SJCRH30 (cell line): ENCODE results near the gene GOLGB1. TPM values are rescaled to one million over a fixed set of nuclear protein-coding genes. Genes with fewer than 3 reads are reported as not detected.
"Not testable (repeated sequence)": the region's sequence is repeated elsewhere in the genome, so short reads cannot be mapped to it uniquely, and the experiment has no call there.

Source experiments
- DNase-seq, 2 experiments: peaks; one replicate each; pipeline ENCODE4 v3.0.0-alpha.2; 2015 to 2020
- H3K27ac ChIP-seq: fragments of 250-450 bp; sonication (Bioruptor Pico); 2 replicates; pipeline ENCODE4 v1.5.1; 2020; ENCODE audit warnings: mild to moderate bottlenecking, moderate library complexity
- H3K27me3 ChIP-seq: fragments of 250-450 bp; sonication (Bioruptor Pico); 2 replicates; pipeline ENCODE4 v1.5.1; 2020; ENCODE audit warnings: mild to moderate bottlenecking, moderate library complexity
- H3K36me3 ChIP-seq: fragments of 250-450 bp; sonication (Bioruptor Pico); 2 replicates; pipeline ENCODE4 v1.5.1; 2020; ENCODE audit warnings: mild to moderate bottlenecking, moderate library complexity
- H3K4me1 ChIP-seq: fragments of 250-450 bp; sonication (Bioruptor Pico); 2 replicates; pipeline ENCODE4 v1.5.1; 2020; ENCODE audit warnings: mild to moderate bottlenecking, moderate library complexity
- H3K4me3 ChIP-seq: fragments of 250-450 bp; sonication (Bioruptor Pico); 2 replicates; pipeline ENCODE4 v1.5.1; 2020; ENCODE audit warnings: mild to moderate bottlenecking, moderate library complexity
- H3K9me3 ChIP-seq: fragments of 250-450 bp; sonication (Bioruptor Pico); replicated peaks from 2 replicates; pipeline ENCODE4 v1.5.1; 2020; ENCODE audit warnings: mild to moderate bottlenecking, moderate library complexity
- total RNA-seq: library from RNA; depleted of rRNA; stranded (reverse); fragments of >200 nt; shearing (Covaris generic); gene quantifications from 2 replicates; pipeline ENCODE4 v1.2.3, GENCODE V29; 2014; rRNA removed

The GOLGB1 gene, protein sequence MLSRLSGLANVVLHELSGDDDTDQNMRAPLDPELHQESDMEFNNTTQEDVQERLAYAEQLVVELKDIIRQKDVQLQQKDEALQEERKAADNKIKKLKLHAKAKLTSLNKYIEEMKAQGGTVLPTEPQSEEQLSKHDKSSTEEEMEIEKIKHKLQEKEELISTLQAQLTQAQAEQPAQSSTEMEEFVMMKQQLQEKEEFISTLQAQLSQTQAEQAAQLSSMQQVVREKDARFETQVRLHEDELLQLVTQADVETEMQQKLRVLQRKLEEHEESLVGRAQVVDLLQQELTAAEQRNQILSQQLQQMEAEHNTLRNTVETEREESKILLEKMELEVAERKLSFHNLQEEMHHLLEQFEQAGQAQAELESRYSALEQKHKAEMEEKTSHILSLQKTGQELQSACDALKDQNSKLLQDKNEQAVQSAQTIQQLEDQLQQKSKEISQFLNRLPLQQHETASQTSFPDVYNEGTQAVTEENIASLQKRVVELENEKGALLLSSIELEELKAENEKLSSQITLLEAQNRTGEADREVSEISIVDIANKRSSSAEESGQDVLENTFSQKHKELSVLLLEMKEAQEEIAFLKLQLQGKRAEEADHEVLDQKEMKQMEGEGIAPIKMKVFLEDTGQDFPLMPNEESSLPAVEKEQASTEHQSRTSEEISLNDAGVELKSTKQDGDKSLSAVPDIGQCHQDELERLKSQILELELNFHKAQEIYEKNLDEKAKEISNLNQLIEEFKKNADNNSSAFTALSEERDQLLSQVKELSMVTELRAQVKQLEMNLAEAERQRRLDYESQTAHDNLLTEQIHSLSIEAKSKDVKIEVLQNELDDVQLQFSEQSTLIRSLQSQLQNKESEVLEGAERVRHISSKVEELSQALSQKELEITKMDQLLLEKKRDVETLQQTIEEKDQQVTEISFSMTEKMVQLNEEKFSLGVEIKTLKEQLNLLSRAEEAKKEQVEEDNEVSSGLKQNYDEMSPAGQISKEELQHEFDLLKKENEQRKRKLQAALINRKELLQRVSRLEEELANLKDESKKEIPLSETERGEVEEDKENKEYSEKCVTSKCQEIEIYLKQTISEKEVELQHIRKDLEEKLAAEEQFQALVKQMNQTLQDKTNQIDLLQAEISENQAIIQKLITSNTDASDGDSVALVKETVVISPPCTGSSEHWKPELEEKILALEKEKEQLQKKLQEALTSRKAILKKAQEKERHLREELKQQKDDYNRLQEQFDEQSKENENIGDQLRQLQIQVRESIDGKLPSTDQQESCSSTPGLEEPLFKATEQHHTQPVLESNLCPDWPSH (N-terminal part only)
- total RNA-seq = 31.6 and 33.9 TPM in 2 replicates

DNA sequence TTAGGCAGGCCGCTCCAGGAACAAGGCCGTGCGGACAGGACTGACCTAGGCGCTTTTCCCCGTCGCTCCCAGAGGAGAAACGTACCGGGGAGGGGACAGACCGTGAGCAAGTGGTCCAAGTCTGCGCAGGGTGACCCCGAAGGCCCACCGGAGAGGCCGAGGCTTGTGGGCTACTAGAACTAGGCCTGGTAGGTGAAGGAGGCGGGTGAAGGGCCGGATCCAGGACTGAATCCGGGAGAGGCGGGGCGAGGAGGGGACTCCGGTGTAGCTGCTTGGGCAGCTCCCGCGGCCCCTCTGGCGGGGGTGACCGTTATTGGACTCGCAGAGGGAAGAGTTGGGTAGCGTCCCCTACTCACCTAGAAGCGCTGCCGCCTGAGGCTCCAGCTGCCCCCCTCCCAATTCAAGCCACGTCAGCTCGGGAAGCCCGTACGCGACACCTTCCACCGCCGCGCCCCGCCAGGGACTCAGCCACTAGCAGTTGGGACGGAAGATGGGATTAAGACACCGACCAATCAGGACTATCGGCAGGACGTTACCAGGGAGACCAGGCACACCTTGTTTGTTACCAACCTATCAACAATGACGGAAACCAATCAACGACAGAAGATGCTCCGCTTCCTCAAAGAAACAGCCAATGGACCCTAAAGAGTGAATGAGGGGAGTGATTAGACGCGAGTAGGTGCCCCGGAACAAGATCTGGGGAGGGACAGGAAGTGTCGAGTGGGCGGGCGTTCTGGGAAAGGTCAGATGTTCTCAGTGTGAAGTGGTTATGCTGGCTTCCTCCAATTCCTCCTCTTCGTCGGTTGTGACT is at the start of gene GOLGB1:
GOLGB1 (minus strand) TSS at position 466 of the 811 bp plus-strand sequence. CDS start 18,770 bp downstream, outside the sequence.
- Histone ChIP-seq H3K27ac (peak within 1 kb of the TSS; percentile 73), H3K4me3 (peak within 1 kb of the TSS; percentile 85), H3K9me3 (no peaks in the 10 kb centered on the region), H3K27me3 (no peaks in the 10 kb centered on the region), H3K4me1 (peaks cover 10% of the 10 kb centered on the region), H3K36me3 (no peaks in the 10 kb centered on the region)
- peak; percentile 95 to 99 for DNase-seq

DNA sequence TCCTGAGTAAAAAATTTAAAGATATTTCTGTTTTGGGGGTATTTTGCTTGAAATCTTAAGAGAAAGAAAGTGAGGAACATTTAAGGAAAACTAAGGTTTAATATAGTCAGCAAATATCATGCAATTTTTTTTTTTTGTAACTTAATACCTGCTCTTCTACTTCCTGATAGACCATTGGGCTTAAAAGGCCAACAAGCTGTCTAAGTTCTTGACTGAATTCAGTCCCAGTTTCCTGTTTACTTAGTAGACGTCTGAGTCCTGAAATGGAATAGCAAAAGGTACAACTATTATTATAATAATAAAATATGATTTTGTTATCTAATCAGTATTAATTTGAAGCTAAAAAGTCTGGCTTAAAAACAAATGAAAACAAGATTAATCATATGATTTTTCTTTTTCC is 47.4 kb upstream of the GOLGB1 start:
- no peak overlapping the region for H3K27ac ChIP-seq

DNA sequence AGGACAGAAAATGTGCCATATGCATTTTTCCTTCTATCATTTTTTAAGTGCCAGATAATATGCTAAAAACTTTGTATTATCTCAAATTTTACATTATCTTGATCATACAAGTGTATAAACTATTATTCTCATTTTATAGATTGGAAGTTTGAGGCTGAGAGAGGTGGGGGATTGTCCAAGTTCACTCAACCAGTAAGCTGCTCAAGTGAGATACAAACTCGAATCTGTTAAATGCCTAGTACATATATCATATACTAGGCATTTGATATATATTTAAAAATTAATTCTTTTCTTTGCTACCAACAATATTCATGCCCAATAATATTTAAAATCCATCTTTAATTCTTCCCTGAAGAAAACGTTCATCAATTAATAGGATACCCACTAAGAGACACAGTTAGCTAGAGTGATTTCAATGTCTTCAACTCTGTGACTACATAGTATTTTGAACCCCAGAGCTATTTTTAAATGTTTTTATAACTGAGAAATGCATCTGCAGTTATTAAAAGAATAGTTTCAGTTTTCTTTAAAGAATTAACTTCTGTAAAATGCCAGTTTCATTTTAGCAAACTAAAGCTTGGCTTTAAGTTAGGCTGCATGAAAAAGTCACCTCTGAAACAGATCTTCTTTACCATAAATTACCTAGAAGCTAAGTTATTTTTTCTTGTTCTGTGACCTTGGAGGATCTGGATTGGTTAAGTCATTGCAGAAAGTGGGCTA is 44.9 kb upstream of the GOLGB1 start:
- Histone ChIP-seq H3K27me3 (no peaks in the 10 kb centered on the region), H3K9me3 (no peaks in the 10 kb centered on the region), H3K36me3 (peaks cover 62% of the 10 kb centered on the region), H3K4me3 (no peak overlapping the region), H3K4me1 (no peaks in the 10 kb centered on the region), H3K27ac (no peak overlapping the region)
- DNase-seq = no peak

More for the DNA sequence above, 47.4 kb upstream of the GOLGB1 start:
- no peak overlapping the region for H3K4me3 ChIP-seq
- H3K4me1 ChIP-seq = no peaks in the 10 kb centered on the region
- H3K9me3 ChIP-seq = no peaks in the 10 kb centered on the region
- no peak for DNase-seq
- peaks cover 67% of the 10 kb centered on the region for H3K36me3 ChIP-seq
- no peaks in the 10 kb centered on the region for H3K27me3 ChIP-seq

DNA sequence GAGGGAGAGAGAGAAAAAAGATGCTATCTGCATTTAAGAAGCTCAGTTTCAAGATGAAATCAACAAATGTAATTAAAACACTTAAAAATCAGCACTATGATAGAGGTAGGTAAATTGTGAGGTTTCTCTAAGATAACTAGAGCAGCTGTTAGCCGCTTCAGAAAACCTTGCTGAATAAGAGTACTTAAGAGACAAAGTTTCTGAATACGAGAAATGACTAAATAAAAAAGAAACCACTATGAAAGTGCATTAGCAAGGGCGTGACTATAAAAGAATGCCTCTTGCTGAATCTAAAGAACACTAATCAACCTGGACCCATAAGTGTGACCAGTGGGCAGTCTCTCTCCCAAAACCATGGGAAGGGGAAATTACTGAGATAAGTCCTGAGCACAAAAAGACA is 43.5 kb upstream of the GOLGB1 start:
- no peaks in the 10 kb centered on the region for H3K4me1 ChIP-seq
- H3K27ac ChIP-seq = no peak overlapping the region
- no peaks in the 10 kb centered on the region for H3K9me3 ChIP-seq
- no peak for DNase-seq
- H3K27me3 ChIP-seq = no peaks in the 10 kb centered on the region
- H3K36me3 ChIP-seq = peaks cover 61% of the 10 kb centered on the region
- H3K4me3 ChIP-seq = no peak overlapping the region

DNA sequence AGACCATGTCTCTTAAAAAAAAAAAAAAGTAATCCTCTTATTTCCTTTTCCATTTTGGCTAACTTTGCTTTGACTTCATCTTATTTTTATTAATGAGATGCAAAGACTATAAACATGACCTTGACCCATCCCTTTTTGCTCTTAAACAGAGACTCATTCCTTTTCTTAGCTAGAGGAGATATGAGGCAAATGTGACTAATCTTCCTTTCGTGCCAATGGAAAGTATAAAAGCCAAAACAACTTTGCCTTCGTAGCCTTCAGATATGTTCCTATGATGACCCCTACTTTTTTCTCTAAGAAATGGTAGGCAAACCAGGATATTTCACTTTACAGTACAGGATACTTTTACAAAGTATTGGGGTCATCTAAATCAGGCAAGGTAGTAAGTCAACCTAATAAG is 36.9 kb upstream of the GOLGB1 start:
- Histone ChIP-seq H3K4me1 (no peaks in the 10 kb centered on the region), H3K27me3 (no peaks in the 10 kb centered on the region)

DNA sequence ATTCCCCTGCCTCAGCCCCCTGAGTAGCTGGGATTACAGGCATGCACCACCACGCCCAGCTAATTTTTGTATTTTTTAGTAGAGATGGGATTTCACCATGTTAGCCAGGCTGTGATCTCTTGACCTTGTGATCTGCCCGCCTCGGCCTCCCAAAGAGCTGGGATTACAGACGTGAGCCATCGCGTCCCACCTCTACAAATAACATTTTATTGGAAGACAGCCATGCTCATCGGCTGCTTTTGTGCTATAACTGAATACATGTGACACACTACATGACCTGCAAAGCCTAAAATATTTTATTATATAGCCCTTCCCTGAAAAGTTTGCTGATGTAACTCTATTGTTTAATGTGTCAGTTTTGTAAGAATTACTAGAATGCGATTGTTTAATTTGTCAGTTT is 33.2 kb upstream of the GOLGB1 start:
- peaks cover 66% of the 10 kb centered on the region for H3K36me3 ChIP-seq
- not testable (repeated sequence) for H3K9me3 ChIP-seq

More for the DNA sequence above, 36.9 kb upstream of the GOLGB1 start:
- no peaks in the 10 kb centered on the region for H3K9me3 ChIP-seq
- DNase-seq = no peak
- H3K4me3 ChIP-seq = no peak overlapping the region
- H3K27ac ChIP-seq = no peak overlapping the region
- peaks cover 59% of the 10 kb centered on the region for H3K36me3 ChIP-seq

DNA sequence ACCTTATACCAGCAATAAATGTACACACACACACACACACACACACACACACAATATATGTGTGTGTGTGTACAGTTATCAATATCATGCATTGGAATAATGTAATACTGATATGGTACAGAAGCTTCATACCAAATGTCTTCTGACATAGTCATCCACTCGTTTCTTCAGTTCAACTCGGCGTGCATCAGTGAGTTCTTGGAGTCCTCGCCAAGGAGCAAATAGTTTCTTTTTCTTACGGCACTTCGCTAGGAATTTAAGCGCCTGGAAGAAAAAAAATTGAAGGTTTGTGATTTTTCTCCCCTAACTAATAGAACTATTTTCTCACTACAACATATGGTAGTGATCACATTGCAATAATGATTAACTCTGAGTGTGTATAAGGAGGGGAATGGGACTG is 32.1 kb upstream of the GOLGB1 start:
- Histone ChIP-seq H3K4me1 (no peaks in the 10 kb centered on the region), H3K27ac (no peak overlapping the region), H3K9me3 (no peaks in the 10 kb centered on the region), H3K27me3 (no peaks in the 10 kb centered on the region), H3K4me3 (no peak overlapping the region), H3K36me3 (peaks cover 68% of the 10 kb centered on the region)
- no peak for DNase-seq

More for the DNA sequence above, 33.2 kb upstream of the GOLGB1 start:
- H3K27ac ChIP-seq, DNase-seq, H3K4me3 ChIP-seq, H3K27me3 ChIP-seq, H3K4me1 ChIP-seq: not testable (repeated sequence)

DNA sequence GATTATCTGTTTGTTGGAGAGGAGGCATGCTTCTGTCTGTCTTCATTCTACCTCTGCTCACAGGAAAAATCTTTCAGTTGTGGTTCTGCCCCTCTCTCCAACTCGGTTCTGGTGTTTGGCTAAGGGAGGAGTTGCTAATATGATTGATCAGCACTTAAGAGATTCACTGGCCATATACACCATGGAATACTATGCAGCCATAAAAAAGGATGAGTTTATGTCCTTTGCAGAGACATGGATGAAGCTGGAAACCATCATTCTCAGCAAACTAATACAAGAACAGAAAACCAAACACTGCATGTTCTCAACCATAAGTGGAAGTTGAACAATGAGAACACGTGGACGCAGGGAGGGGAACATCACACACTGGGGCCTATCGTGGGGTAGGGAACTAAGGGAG is 25.6 kb upstream of the GOLGB1 start:
- H3K27ac ChIP-seq, H3K27me3 ChIP-seq, H3K4me3 ChIP-seq, H3K9me3 ChIP-seq, H3K4me1 ChIP-seq, DNase-seq: not testable (repeated sequence)
- peaks cover 86% of the 10 kb centered on the region for H3K36me3 ChIP-seq

DNA sequence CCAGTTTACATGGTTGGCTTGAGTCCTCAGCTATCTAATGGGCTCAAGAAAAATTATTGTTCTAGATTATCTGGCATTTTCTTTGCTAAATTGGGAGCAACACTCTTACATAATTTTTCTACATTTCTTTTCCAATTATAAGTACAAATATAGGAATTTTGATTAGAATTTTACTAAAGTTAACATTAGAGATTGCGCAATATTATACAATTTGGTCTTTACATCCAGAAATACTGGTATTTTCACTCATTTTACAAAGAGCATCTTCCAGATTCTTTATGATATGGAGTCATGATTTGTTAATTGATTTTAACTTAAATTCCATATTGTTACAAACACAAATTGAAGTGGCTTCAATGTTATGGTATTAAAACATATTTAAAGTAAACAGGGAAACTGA is 19.7 kb upstream of the GOLGB1 start:
- H3K4me1 ChIP-seq = no peaks in the 10 kb centered on the region
- H3K36me3 ChIP-seq = peaks cover 46% of the 10 kb centered on the region
- H3K27me3 ChIP-seq = no peaks in the 10 kb centered on the region
- DNase-seq = no peak
- no peak overlapping the region for H3K4me3 ChIP-seq
- H3K27ac ChIP-seq = no peak overlapping the region
- no peaks in the 10 kb centered on the region for H3K9me3 ChIP-seq

DNA sequence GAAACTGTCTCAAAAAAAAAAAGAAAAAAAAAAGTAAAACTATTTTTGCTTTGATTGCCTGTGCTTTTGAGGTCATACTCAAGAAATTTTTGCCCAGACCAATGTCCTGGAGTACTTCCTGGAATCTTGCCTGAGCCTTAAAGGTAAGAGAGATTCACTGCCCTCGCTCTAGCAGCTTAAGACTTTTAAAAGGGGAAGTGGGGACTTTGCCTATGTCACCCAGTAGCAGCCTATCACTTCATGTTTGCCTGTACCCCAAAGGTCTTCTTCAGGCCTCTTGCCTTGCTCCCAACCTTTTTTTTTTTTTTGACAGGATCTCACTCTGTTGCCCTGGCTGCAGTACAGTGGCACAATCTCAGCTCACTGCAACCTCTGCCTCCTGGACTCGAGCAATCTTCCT is 18.9 kb upstream of the GOLGB1 start:
- no peaks in the 10 kb centered on the region for H3K4me1 ChIP-seq
- H3K27me3 ChIP-seq = no peaks in the 10 kb centered on the region
- H3K9me3 ChIP-seq = no peaks in the 10 kb centered on the region
- H3K4me3 ChIP-seq = no peak overlapping the region
- peaks cover 40% of the 10 kb centered on the region for H3K36me3 ChIP-seq
- H3K27ac ChIP-seq = no peak overlapping the region
- no peak for DNase-seq

DNA sequence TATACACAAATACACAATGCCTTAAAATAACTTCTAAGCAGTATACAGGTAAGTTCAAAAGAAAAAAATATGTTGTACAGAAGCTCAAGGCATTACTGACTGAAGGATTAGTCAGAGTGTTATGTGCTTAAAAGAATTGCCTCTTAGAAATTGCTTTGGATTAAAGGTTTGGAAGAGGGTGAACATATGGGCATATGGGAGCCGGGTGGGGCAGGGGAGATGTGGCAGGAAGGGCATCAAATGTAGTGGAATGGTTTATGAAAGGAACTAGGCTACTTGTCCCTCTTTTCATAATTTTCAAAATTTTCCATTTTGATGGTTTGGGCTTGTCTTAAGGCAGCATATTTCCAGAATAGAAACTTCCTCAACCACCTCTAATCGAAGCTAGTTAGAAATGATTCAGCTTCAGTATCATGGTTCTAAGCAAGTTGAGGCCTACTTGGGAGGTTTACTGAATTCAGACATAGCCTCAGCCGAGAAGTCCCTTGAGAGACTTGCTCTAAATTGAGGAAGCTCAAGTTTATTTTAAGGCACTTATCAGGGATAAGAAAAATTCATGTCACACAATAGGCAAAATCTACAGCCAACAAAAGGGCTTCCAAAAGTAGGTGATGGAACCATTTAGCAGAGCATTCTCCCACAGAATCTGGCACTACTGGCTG is 10.1 kb upstream of the GOLGB1 start:
- Histone ChIP-seq H3K9me3 (no peaks in the 10 kb centered on the region), H3K4me3 (no peak overlapping the region), H3K36me3 (no peaks in the 10 kb centered on the region), H3K4me1 (peaks cover 23% of the 10 kb centered on the region), H3K27ac (no peak overlapping the region), H3K27me3 (no peaks in the 10 kb centered on the region)
- DNase-seq = no peak

DNA sequence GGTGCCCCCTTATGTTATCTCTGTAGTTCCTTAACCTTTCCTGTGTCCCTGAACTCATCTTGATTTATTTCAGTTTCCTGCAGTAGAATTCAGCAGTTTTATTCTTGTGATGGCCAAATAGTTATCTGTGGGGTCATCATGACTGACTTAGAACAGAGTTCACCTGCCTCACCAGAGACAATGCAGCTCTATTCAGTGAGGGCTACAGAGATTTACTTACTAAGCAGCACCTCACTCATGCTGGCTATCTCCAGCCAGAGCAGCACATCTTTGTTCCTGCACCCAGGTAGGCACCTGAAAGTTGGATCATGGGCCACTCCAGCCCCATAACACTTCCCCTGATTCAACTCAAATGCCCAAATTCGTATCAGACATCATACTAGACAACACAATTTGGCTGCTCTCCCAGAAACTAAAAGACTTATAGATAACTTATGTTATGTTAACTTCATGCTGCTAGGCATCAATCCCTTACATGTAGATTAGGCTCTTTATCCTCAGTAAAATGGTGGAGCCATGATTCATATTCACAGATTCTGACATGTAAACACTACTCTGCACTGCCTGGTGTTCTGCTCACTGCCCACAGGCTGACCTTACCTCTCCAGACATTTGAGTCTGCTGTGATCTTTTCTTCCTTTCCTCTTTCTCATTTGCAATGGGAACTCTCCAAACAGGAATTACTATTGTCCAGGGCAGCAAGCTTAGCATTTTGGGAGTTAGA is 9.3 kb upstream of the GOLGB1 start:
- no peaks in the 10 kb centered on the region for H3K27me3 ChIP-seq
- no peaks in the 10 kb centered on the region for H3K9me3 ChIP-seq
- no peak overlapping the region for H3K4me3 ChIP-seq
- H3K36me3 ChIP-seq = no peaks in the 10 kb centered on the region
- peaks cover 23% of the 10 kb centered on the region for H3K4me1 ChIP-seq
- no peak for DNase-seq
- H3K27ac ChIP-seq = peak overlapping the region; percentile 92; the same call in 1 of the 2 replicates
